CD4-positive, alpha-beta T cell treated with Interleukin-17A for 4 hours (primary cell): Measurements from ENCODE around the gene KRT24.
"Not testable (repeated sequence)": the region's sequence is repeated elsewhere in the genome, so short reads cannot be mapped to it uniquely, and the experiment has no call there.

ENCODE experiments used
- DNase-seq: peaks from one replicate; pipeline ENCODE4 v3.0.0-alpha.2; 2020; ENCODE audit warnings: mixed read lengths

Gene KRT24

DNA sequence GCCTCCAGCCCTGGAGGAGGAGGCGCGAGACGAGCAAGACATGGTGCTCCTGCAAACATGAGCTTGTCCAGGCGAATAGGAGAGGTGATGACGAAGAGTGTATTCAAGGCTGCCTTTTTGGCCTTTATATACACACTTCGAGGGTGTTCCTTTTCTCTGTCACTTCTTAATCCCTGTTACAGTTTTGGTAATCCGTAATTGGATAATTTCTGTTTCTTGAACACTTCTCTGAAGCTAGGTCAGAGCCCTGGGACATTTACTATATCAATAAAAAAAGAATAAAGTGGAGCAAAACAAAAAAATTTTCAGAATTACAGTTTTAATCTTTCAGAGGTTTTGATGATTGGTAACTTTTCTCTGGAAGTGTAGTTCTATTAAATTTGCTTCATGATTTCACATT is at the start of gene KRT24:
KRT24 (minus strand) TSS at position 101 of the 400 bp plus-strand sequence; CDS start at position 42, 59 bp downstream.
- no peak for DNase-seq

DNA sequence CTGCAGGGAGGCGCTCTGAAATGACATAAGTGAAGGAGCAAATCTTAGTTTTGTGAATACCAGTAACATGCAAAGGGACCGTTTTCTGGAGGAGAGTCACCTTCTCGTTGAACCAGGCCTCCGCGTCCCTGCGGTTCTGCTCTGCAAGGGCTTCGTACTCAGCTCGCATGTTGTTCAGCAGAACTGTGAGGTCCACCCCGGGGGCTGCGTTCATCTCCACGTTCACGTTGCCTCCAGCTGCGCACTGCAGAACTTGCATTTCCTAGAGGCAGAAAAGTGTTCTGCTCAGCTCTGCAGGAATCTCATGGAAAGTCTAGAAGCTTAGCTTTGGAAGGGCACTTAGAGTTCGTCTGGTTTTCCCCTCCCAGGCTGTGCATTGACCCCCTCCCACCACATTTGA is 47.5 kb upstream of the KRT24 start:
- DNase-seq = no peak

GRCh38 chr17:40750391-40750790 is 46.8 kb upstream of the KRT24 start:
- DNase-seq = no peak

DNA sequence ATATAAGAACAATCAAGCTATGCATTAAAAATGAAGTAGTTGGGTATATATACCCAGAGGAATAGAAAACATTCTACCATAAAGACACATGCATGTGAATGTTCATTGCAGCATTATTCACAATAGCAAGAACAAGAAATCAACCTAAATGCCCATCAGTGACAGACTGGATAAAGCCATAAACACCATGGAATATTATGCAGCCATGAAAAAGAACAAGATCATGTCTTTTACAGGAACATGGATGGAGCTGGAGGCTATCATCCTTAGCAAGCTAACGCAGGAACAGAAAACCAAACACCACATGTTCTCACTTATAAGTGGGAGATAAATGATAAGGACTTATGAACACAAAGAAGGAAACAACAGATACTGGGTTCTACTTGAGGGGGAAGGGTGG is 45.1 kb upstream of the KRT24 start:
- DNase-seq = not testable (repeated sequence)

GRCh38 chr17:40738553-40738952 is 35.0 kb upstream of the KRT24 start:
- DNase-seq = no peak

- no peak for DNase-seq
These were observed 31.5 kb upstream of the KRT24 start for GRCh38 chr17:40735016-40735415.

DNA sequence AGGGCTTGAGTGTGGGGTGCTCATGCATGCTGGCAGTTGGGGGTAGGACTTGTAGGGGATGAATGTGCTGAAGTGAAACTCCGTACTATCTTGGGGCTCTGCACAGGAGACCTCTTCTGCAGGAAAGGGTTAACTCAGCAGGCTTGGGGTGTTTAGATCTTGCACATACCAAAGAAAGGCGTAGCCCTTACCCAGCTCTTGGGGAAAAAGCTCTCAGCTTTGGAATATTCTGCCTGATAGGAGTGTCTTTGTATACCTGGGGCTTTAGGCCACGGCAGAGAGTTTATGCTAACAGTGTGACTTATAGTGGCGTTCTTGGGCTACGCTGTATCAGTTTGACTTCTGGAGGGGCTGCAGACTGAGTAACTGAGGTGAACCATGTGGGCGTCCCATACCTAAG is 30.5 kb upstream of the KRT24 start:
- no peak for DNase-seq

DNA sequence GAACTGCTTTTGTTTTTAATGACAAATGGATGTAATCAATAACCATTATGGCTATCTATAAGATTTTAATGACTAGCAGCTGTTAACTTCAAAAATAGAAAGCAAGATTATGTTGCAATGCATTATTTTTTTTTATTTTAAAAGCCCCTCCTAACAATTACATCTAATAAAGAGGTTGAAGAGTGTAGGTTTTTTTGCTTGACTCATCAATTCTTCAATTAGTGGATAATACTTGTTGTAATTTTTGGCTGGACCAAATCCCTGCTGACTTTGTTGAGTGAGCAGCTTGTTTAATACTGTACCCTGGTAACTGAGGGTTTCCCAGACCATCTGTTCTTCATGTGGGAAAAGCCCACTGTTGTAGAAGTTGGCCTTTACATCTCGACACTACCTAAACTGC is 27.4 kb upstream of the KRT24 start:
- no peak for DNase-seq

DNA sequence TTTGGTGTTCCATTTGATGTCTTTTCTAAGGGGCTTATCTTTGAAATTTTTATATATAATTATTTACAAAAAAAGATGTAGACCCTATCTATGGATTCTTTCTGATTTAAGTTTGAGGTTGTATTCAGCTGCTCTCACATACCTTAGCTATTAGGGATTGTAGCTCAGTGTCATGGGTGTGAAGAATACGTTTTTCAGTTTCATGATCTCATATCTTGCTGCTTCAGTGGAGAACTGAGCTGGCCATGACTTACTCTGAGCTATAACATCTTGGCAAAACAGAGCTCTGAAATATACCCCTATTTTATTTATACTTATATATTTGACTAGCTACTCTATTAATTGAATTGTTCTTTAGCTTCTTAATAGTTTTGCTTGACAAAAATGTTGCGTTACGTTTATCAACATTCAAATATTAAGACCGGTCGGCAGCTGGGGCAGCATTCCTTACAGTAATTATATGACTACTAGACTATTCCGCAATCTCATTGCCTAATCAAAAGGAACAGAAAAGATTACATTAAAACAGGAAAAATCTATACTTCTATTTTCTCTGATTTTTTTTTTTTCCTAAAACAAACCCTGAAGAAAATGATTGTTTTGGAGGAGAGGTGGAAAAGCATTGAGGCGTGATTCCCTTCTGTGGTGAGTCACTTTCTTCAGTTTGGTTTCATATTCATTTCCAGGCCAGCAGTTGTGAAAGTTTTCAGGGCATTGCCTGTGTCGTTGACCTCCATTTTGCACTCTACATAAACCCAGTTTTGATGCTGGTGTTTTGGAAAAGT is 24.1 kb upstream of the KRT24 start:
- DNase-seq = no peak

DNA sequence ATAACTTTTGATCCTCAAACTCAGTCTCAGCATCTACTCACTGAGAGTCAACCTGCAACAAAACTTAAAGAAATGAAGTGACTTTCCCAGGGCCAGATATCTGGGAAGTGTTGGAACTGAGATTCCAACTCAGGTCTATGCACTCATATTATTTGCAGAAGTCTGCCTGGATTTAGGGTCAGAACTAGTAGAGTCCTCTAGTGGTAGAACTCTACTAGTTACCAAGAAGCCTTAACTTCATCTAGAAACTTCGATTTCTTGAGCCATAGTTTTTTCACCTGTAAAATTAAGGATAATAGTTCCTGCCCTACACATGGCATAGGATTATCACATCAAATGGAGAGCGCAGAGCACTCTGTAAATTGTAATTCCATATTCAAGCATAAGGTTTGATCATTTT is 23.4 kb upstream of the KRT24 start:
- no peak for DNase-seq

GRCh38 chr17:40724656-40725055 is 21.1 kb upstream of the KRT24 start:
- no peak for DNase-seq

DNA sequence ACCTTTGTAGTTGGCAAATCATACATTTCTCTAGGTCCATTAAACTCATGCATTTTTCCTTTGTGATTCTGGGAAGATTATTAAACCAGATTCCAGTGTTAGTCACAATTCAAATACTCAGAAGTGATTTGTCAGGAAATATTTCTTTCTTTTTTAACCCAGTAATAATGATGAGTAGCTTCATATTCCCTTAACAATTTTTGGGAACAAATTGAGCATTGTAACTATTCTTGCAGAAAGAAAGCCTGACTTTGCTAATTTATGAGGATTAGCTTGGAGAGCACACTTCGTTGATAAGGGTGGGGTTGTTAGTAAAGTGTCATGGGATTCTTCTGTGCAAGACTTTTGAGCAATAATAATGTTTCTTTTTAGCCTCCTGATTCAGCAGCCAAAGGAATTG is 18.7 kb upstream of the KRT24 start:
- no peak for DNase-seq

DNA sequence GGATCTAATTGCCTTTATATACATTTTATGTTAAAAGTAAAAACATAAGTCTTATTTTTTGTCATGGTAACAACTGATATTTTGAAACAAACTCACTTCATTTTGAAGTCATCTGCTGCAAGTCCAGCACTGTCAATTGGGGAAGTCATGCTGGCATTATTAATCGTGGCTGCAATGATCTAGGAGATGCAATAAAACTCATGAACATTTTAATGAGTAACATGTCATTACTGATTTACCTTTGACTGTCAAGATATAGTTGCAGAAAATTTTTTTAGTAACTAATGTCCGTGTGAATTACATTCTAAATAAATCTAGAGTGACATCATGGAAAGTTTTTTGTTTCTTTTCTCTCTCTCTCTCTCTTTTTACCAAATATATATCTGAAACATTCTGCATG is 17.3 kb upstream of the KRT24 start:
- DNase-seq = no peak

DNA sequence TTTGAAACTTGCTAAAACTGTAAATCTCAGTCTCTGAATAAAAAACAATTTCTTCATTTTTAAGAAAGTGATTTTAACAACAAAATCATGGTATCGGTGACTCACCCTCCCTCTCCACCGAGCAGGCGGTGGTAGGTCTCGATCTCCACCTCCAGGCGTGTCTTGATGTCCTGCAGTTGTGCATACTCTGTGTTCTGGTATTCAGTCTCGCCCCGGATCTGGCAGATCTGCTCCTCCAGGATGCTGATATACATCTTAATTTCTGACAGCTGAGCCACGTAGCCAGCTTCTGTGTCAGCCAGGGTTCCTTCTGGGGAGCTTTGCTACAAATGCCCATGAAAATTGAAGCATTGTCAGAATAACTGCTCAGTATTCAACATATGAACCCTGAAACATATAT is 15.4 kb upstream of the KRT24 start:
- no peak for DNase-seq

- no peak for DNase-seq
These were observed 14.2 kb upstream of the KRT24 start for GRCh38 chr17:40717776-40718175.

- no peak for DNase-seq
These were observed 10.9 kb upstream of the KRT24 start for GRCh38 chr17:40714473-40714872.

GRCh38 chr17:40707745-40708144 is 4.2 kb upstream of the KRT24 start:
- DNase-seq = no peak

- DNase-seq = no peak
These were observed 2.0 kb upstream of the KRT24 start for GRCh38 chr17:40705584-40705983.

DNA sequence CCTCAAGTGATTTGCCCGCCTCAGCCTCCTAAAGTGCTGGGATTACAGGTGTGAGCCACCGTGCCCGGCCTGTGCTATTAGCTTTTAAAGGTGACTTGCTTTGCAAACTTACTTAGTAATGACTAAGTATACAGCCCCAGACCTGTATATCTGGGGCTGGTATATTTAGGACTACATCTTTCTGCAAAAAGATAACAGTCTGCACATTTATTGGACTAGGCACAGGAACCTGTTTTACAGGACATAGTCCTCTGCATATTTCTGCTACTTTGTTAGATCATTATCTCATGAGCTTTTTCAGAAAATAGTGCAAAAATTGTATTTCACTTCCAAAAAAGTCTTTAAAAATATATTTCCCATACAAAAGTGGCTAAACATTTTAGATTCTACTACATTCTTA is 1.3 kb downstream of the KRT24 start:
- no peak for DNase-seq

DNA sequence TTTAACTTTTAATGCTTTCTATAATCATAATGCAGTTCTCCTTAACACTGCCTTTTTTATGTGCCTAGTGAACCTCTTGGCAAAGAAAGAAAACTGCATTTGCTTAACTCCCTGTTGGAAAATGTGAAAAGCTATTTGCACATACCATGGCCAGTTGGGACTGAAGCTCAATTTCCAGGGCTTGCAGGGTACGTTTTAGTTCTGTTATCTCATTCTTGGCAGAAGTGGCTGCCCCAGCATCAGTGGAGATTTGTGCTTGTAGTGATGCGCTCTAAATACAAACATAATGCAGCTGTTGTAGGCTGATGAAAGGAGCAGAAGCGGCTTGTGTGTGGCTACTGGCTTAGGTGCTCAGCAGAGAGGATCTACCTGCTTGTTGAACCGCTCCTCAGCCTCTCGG is 3.7 kb downstream of the KRT24 start:
- DNase-seq = no peak

DNA sequence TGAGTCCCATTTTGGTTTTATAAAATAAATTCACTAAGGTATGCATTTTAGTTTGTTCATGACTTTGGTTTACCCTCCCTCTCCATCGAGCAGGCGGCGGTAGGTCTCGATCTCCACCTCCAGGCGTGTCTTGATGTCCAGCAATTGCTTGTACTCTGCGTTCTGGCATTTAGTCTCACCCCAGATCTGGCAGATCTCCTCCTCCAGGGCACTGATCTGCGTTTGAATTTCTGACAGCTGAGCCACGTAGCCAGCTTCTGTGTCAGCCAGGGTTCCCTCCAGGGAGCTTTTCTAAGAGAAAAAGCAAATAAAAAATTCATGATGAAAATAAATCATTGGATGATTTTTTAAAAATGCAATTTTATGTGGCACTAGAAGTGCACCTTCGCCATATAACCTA is 4.2 kb downstream of the KRT24 start:
- no peak for DNase-seq

GRCh38 chr17:40697297-40697696 is 6.3 kb downstream of the KRT24 start:
- no peak for DNase-seq

- DNase-seq = no peak
These were observed 6.9 kb downstream of the KRT24 start for GRCh38 chr17:40696651-40697072.

DNA sequence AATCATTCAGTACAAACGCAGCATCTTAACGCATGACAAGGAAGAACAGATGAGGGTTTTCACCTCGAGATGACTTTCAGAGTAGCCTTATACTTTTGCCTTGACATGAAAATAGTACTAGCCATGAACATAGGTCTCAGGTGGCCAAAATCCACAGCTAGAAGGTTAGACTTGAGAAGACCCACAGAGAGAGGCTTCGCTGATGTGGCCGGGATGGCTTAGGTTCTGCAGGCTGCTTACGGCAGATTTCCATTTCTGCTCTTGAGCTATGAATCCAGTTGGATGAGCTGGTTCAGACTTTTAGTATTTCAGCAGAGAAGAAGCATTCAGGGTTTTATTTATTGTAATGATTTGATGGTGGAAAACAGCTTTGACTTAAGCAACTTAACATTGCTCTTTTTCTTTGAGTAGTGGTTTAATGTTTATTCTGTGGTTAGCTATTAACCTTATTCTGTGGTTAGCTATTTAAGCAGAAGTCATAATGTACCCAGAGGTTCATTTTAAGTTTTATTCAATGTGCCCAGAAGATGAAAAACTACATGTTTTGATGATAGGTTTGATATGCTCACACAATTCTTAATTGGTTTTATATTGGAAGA is 7.6 kb downstream of the KRT24 start:
- no peak for DNase-seq

DNA sequence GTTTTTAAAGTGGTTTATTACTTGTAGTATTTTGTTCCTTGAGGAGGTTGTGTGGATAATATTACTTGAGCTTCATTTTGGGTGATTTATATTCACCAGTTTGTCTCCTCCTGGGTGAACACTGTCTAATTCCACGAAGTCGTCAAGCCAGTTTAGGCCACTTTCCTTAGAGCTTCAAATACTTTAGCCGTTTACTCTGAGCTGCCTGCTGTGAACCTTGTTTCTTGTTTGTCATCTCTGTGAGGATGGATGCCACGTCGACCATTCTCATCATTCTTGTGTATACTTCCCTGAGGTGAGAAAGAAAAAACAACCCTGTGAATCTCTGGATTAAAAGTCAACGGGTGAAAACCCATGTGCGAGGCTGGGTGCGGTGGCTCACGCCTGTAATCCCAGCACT is 9.0 kb downstream of the KRT24 start:
- DNase-seq = no peak
